ENCODE results near the gene CPSF7.

DNA sequence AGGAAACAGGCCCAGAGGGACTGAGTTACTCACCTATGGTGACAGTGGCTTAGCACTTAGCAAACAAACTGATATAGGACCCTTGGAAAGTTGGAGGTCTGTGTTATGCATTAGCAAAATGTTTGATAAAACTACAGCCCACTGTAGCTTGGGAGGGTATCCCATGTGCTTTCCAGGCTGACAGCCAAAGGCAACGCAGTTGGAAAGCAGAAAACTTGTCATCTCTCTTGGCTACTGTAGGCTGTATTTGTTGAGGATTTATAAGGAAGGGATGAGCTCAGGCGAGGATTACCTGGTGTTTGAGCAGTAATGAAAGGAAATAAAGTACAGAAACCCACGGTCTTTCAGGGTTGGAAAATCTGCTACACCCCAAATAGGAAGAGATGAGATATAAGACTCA lies 23.9 kb upstream of the CPSF7 start:
- TF ChIP-seq, protein P1, sequence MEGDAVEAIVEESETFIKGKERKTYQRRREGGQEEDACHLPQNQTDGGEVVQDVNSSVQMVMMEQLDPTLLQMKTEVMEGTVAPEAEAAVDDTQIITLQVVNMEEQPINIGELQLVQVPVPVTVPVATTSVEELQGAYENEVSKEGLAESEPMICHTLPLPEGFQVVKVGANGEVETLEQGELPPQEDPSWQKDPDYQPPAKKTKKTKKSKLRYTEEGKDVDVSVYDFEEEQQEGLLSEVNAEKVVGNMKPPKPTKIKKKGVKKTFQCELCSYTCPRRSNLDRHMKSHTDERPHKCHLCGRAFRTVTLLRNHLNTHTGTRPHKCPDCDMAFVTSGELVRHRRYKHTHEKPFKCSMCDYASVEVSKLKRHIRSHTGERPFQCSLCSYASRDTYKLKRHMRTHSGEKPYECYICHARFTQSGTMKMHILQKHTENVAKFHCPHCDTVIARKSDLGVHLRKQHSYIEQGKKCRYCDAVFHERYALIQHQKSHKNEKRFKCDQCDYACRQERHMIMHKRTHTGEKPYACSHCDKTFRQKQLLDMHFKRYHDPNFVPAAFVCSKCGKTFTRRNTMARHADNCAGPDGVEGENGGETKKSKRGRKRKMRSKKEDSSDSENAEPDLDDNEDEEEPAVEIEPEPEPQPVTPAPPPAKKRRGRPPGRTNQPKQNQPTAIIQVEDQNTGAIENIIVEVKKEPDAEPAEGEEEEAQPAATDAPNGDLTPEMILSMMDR (IDR thresholded peaks at IDR 0.05; ENCODE audit: low read length): no peak
- TF ChIP-seq EZH2 (optimal IDR thresholded peaks at IDR 0.05; ENCODE audit: low read depth, low read length): no peak
- TF ChIP-seq EZH2phosphoT487 (IDR thresholded peaks at IDR 0.05; ENCODE audit: low read length): no peak
